ENCODE data around the gene MAGEA4.

The MAGEA4 gene

GRCh38 chrX:151958101-151958500 is 45.4 kb downstream of the MAGEA4 start:
- no peak overlapping the region for H3K4me3 ChIP-seq (ENCODE audit: low read depth, low read length)
- DNase-seq (ENCODE audit: low read depth): no peak
- no peak for TF ChIP-seq CTCF (IDR thresholded peaks at IDR 0.05; ENCODE audit: control insufficient read depth, extremely low read depth, insufficient read depth)

GRCh38 chrX:151962034-151962433 is 49.3 kb downstream of the MAGEA4 start:
- DNase-seq (ENCODE audit: low read depth): no peak
- no peak overlapping the region for H3K4me3 ChIP-seq (ENCODE audit: low read depth, low read length)
- no peak for TF ChIP-seq CTCF (IDR thresholded peaks at IDR 0.05; ENCODE audit: control insufficient read depth, extremely low read depth, insufficient read depth)

GRCh38 chrX:151966236-151966635 is 53.5 kb downstream of the MAGEA4 start:
- no peak for TF ChIP-seq CTCF (IDR thresholded peaks at IDR 0.05; ENCODE audit: control insufficient read depth, extremely low read depth, insufficient read depth)
- DNase-seq (ENCODE audit: low read depth): no peak
- H3K4me3 ChIP-seq (ENCODE audit: low read depth, low read length): no peak overlapping the region

GRCh38 chrX:151970027-151970426 is 57.3 kb downstream of the MAGEA4 start:
- TF ChIP-seq CTCF (IDR thresholded peaks at IDR 0.05; ENCODE audit: control insufficient read depth, extremely low read depth, insufficient read depth): no peak
- H3K4me3 ChIP-seq (ENCODE audit: low read depth, low read length): no peak overlapping the region
- DNase-seq (ENCODE audit: low read depth): no peak

GRCh38 chrX:151970661-151971060 is 58.0 kb downstream of the MAGEA4 start:
- no peak for DNase-seq (ENCODE audit: low read depth)
- H3K4me3 ChIP-seq (ENCODE audit: low read depth, low read length): no peak overlapping the region
- no peak for TF ChIP-seq CTCF (IDR thresholded peaks at IDR 0.05; ENCODE audit: control insufficient read depth, extremely low read depth, insufficient read depth)

GRCh38 chrX:151973060-151973661 is 60.5 kb downstream of the MAGEA4 start:
- no peak for TF ChIP-seq CTCF (IDR thresholded peaks at IDR 0.05; ENCODE audit: control insufficient read depth, extremely low read depth, insufficient read depth)
- no peak overlapping the region for H3K4me3 ChIP-seq (ENCODE audit: low read depth, low read length)
- no peak for DNase-seq (ENCODE audit: low read depth)

GRCh38 chrX:151973851-151974335 is 61.2 kb downstream of the MAGEA4 start:
- H3K4me3 ChIP-seq (ENCODE audit: low read depth, low read length): no peak overlapping the region; the same call in none of the 2 replicates
- no peak for DNase-seq (ENCODE audit: low read depth)
- no peak for TF ChIP-seq CTCF (IDR thresholded peaks at IDR 0.05; ENCODE audit: control insufficient read depth, extremely low read depth, insufficient read depth)
